Measurements from ENCODE around the gene ARFRP1. TPM values are rescaled to one million over a fixed set of nuclear protein-coding genes. Genes with fewer than 3 reads are reported as not detected.

The ARFRP1 gene
- total and polyA plus RNA-seq, 2 of the 13 experiments (the other 11 are each of a cell fraction or from before 2014, with no cell fraction given) = 32.0 to 51.1 TPM

- TF ChIP-seq ZNF879 (CRISPR knock-in tag; IDR thresholded peaks at IDR 0.05) (no peak), WIZ (CRISPR knock-in tag; IDR thresholded peaks at IDR 0.05) (no peak), CEBPZ (IDR thresholded peaks at IDR 0.05; ENCODE audit: low read length) (no peak), ZNF704 (CRISPR knock-in tag; IDR thresholded peaks at IDR 0.05; ENCODE audit: borderline replicate concordance) (0 out of 2 replicates have a peak, but pooled peaks have one; percentile 1), ZBTB26 (CRISPR knock-in tag; IDR thresholded peaks at IDR 0.05; ENCODE audit: borderline replicate concordance) (no peak), MED13 (CRISPR knock-in tag; IDR thresholded peaks at IDR 0.05) (no peak), SRF (IDR thresholded peaks at IDR 0.05; ENCODE audit: low read depth, low read length) (no peak), HMG20B (CRISPR knock-in tag; conservative IDR thresholded peaks at IDR 0.05) (no peak), MAZ (IDR thresholded peaks at IDR 0.05; ENCODE audit: borderline replicate concordance, low read depth, low read length) (no peak), MAZ (CRISPR knock-in tag; IDR thresholded peaks at IDR 0.05; ENCODE audit: low read depth) (no peak), ZNF468 (CRISPR knock-in tag; IDR thresholded peaks at IDR 0.05) (no peak), TRIM22 (IDR thresholded peaks at IDR 0.05) (no peak), ERF (CRISPR knock-in tag; IDR thresholded peaks at IDR 0.05) (no peak), ZMYM2 (CRISPR knock-in tag; IDR thresholded peaks at IDR 0.05) (0 out of 2 replicates have a peak, but pooled peaks have one; percentile 31), ZNF20 (CRISPR knock-in tag; IDR thresholded peaks at IDR 0.05) (no peak), ZNF496 (CRISPR knock-in tag; IDR thresholded peaks at IDR 0.05; ENCODE audit: insufficient replicate concordance) (no peak), TFAP4 (IDR thresholded peaks at IDR 0.05; ENCODE audit: borderline replicate concordance, low read depth) (no peak), GFI1 (CRISPR knock-in tag; IDR thresholded peaks at IDR 0.05; ENCODE audit: borderline replicate concordance) (no peak), ZNF850 (CRISPR knock-in tag; conservative IDR thresholded peaks at IDR 0.05) (no peak), ZNF138 (CRISPR knock-in tag; IDR thresholded peaks at IDR 0.05; ENCODE audit: low read depth) (no peak), CENPT (CRISPR knock-in tag; IDR thresholded peaks at IDR 0.05; ENCODE audit: low read depth) (no peak), CENPX (CRISPR knock-in tag; IDR thresholded peaks at IDR 0.05) (no peak), PITX1 (CRISPR knock-in tag; IDR thresholded peaks at IDR 0.05) (peak; percentile 24; the same call in 1 of the 2 replicates)
Measured at GRCh38 chr20:63745961-63746731, 38.4 kb upstream of the ARFRP1 start (continued).
